Breast epithelium (tissue), 4 donors: ENCODE data around the gene CTNNA2. TPM values are rescaled to one million over a fixed set of nuclear protein-coding genes. Genes with fewer than 3 reads are reported as not detected.

Experiments used
- DNase-seq, 2 donors: peaks; one replicate each; pipeline ENCODE4 v3.0.0-alpha.2; 2019; ENCODE audit warnings: low spot score in 2 of 2
- H3K27ac ChIP-seq, 2 donors: fragments of 200-600 bp; sonication (generic) in 1 of 2; one replicate each; pipeline ENCODE4 v1.5.1; 2016 to 2019; ENCODE audit warnings: mild to moderate bottlenecking in 1 of 2
- H3K27me3 ChIP-seq, 2 donors: fragments of 200-600 bp; sonication (generic) in 1 of 2; one replicate each; pipeline versions ENCODE4 v1.5.1 to v1.6.0; 2017 to 2019; ENCODE audit warnings: control low read depth in 1 of 2, mild to moderate bottlenecking in 1 of 2
- H3K36me3 ChIP-seq: fragments of 200-600 bp; one replicate; pipeline ENCODE4 v1.5.1; 2019
- H3K4me1 ChIP-seq, 2 donors: fragments of 200-600 bp; sonication (generic); one replicate each; pipeline ENCODE4 v1.5.1; 2016 to 2019; ENCODE audit warnings: control low read depth in 1 of 2
- H3K4me3 ChIP-seq, 3 donors: fragments of 200-600 bp; sonication (generic); 1 replicate in 2 of 3; 2 replicates in 1 of 3; pipeline ENCODE4 v1.5.1; 2016 to 2019; ENCODE audit warnings: mild to moderate bottlenecking in 3 of 3, moderate library complexity in 2 of 3
- H3K9me3 ChIP-seq, 2 donors: fragments of 200-600 bp; sonication (generic) in 1 of 2; one replicate each; pipeline ENCODE4 v1.5.1; 2016 to 2019; ENCODE audit warnings: control low read depth in 1 of 2
- POLR2A ChIP-seq: fragments of 450-650 bp; IDR thresholded peaks from one replicate; pipeline ENCODE4 v1.6.1; 2016; ENCODE audit warnings: antibody characterized with exemption, mild to moderate bottlenecking, moderate library complexity
- POLR2AphosphoS5 ChIP-seq, 3 donors: sonication (generic); formaldehyde crosslinking; IDR thresholded peaks; one replicate each; pipeline ENCODE4 v1.6.1; 2017; ENCODE audit warnings: antibody characterized with exemption in 3 of 3
- intact Hi-C: fragments of 100-400 bp; cut with DNase I; formaldehyde crosslinking; loops from one replicate; pipeline ENCODE4 v1.15.1; 2023; ENCODE audit warnings: low total_unique reads
- total RNA-seq, 3 donors: library from RNA; depleted of rRNA; stranded (reverse); fragments of >200 nt; gene quantifications; one replicate each; pipeline ENCODE4 v1.1.0, GENCODE V29; 2016
- TF ChIP-seq, protein P1 (sequence below), 3 donors: fragments of 450-650 bp; IDR thresholded peaks; one replicate each; pipeline ENCODE4 v1.5.1; 2016 to 2017; ENCODE audit warnings: antibody characterized with exemption in 3 of 3, mild to moderate bottlenecking in 3 of 3, moderate library complexity in 3 of 3

CTNNA2 gene
- total RNA-seq, 3 donors from 2014 or later = 0.16 TPM; not detected in 2

DNA sequence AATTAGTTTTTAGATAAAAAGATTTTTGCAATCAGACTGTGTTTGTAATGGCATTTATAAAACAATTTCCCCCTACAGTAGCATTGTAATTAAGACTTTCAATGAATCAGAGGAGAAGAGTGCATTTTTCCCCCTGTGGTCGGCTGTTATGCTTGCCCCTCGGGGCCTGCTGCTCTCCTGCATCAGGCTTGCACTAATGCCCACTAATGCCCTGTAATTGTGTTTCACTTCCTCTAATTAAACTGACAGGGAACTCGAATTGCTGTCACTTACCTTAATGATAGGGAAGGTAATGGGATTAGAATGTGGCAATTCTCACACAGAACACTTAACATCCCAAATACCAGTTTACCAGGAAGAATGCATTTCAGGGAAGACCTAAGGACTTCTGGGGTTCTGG lies 852.9 kb downstream of the CTNNA2 start:
- no peak overlapping the region for H3K4me3 ChIP-seq
- no peak overlapping the region for H3K27ac ChIP-seq
- H3K36me3 ChIP-seq = no peaks in the 10 kb centered on the region
- TF ChIP-seq, protein P1, sequence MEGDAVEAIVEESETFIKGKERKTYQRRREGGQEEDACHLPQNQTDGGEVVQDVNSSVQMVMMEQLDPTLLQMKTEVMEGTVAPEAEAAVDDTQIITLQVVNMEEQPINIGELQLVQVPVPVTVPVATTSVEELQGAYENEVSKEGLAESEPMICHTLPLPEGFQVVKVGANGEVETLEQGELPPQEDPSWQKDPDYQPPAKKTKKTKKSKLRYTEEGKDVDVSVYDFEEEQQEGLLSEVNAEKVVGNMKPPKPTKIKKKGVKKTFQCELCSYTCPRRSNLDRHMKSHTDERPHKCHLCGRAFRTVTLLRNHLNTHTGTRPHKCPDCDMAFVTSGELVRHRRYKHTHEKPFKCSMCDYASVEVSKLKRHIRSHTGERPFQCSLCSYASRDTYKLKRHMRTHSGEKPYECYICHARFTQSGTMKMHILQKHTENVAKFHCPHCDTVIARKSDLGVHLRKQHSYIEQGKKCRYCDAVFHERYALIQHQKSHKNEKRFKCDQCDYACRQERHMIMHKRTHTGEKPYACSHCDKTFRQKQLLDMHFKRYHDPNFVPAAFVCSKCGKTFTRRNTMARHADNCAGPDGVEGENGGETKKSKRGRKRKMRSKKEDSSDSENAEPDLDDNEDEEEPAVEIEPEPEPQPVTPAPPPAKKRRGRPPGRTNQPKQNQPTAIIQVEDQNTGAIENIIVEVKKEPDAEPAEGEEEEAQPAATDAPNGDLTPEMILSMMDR (IDR thresholded peaks at IDR 0.05) = no peak
- TF ChIP-seq POLR2AphosphoS5 (IDR thresholded peaks at IDR 0.05) = no peak
- TF ChIP-seq POLR2A = no peak
- H3K27me3 ChIP-seq = no peaks in the 10 kb centered on the region
- H3K4me1 ChIP-seq = no peaks in the 10 kb centered on the region
- no peaks in the 10 kb centered on the region for H3K9me3 ChIP-seq
- no peak for DNase-seq
- intact Hi-C loops = no loop called here

DNA sequence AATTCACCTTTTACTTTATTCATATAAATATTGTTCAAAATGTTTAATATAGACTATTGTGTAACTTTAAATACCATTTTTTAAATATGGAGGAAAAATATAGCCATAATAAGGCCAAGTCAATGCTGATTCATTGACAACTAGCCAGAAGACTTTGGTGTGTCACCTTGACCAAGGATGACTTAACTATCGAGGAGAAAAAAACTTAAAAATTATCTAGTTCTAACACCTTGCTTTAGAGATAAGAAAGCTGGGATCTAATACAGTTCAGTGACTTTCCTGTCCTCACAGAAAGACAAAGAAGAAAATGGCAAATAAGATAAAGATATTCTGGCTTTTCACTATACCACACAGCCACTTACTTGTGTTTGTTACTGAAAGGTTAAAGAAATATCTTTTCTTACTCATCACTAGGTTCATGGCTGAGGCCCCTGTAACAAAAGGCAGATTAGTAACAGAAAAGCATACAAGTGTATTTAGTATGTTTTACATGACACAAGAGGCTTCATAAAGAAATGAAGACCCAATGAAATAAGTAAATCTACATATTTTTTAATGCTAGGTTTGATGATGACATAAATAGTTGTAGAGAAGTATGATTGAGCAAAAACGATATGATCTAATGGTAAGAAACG lies 857.6 kb downstream of the CTNNA2 start:
- DNase-seq = no peak
- Histone ChIP-seq H3K36me3 (no peaks in the 10 kb centered on the region), H3K9me3 (no peaks in the 10 kb centered on the region), H3K4me3 (no peak overlapping the region), H3K4me1 (no peaks in the 10 kb centered on the region), H3K27ac (no peak overlapping the region), H3K27me3 (no peaks in the 10 kb centered on the region)
- no peak for TF ChIP-seq POLR2A
- no peak for TF ChIP-seq POLR2AphosphoS5 (IDR thresholded peaks at IDR 0.05)
- TF ChIP-seq, protein P1 (IDR thresholded peaks at IDR 0.05) = no peak
- intact Hi-C loops = no loop called here

DNA sequence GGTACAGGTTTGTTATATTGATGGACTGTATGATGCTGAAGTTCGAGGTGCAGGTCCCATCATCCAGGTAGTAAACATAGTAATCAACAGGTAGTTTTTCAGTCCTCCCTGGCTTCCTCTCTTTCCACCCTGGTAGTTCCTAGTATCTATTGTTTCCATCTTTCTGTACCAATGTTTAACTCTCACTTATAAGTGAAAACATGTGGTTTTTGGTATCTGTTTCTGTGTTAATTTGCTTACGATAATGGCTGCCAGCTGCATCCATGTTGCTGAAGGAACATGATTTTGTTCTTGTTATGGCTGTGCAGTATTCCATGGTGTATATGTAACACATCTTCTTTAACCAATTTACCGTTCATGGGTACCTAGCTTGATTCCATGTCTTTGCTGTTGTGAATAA lies 861.3 kb downstream of the CTNNA2 start:
- intact Hi-C loops = no loop called here
- Histone ChIP-seq H3K27me3 (no peaks in the 10 kb centered on the region), H3K4me3 (no peak overlapping the region), H3K9me3 (no peaks in the 10 kb centered on the region), H3K4me1 (no peaks in the 10 kb centered on the region), H3K36me3 (no peaks in the 10 kb centered on the region), H3K27ac (no peak overlapping the region)
- TF ChIP-seq POLR2A (no peak), POLR2AphosphoS5 (IDR thresholded peaks at IDR 0.05) (no peak)
- TF ChIP-seq, protein P1 (IDR thresholded peaks at IDR 0.05) = no peak
- DNase-seq = no peak

DNA sequence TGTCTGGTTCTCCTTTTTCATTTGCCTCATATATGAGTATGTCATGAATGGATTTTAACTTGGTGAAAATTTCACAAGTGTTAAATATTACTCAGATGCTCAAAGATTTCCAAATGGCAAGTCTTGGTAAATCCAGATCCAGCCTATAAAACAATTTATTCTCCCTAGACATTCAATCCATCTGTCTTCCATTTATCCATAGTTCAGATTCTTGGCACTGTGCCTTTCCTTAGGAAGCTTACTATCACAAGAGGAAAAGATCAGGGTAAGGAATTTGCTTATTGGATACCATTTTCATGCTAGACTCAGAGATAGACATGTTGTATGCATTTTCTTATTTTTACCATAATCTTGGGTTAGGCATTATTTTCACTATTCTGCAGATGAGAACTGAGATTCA lies 864.2 kb downstream of the CTNNA2 start:
- no peaks in the 10 kb centered on the region for H3K27me3 ChIP-seq
- TF ChIP-seq POLR2AphosphoS5 (IDR thresholded peaks at IDR 0.05) = no peak
- TF ChIP-seq, protein P1 (IDR thresholded peaks at IDR 0.05) = no peak
- no peak for TF ChIP-seq POLR2A
- H3K27ac ChIP-seq = no peak overlapping the region
- no peaks in the 10 kb centered on the region for H3K4me1 ChIP-seq
- no peaks in the 10 kb centered on the region for H3K9me3 ChIP-seq
- DNase-seq = no peak
- intact Hi-C loops = no loop called here
- no peaks in the 10 kb centered on the region for H3K36me3 ChIP-seq
- no peak overlapping the region for H3K4me3 ChIP-seq

DNA sequence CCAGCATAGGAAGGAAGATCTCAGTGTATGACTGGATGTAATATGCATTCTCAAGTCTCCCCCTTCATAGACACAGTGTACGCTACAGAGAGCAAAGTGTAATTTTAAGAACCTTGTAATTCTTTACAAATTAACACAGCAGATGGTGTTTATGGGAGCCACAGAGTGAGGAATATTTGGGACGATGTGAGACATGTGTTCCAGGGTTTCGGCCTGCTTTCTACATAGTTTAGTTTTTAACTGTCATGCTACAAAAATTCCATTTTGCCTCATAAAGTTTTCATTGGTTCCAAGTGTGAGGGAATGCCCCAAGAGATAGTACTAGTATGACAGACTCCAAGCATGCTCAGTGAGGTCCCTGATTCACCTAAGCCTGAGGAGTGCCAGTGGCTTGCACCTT lies 867.9 kb downstream of the CTNNA2 start:
- Histone ChIP-seq H3K27ac (no peak overlapping the region), H3K27me3 (no peaks in the 10 kb centered on the region), H3K4me1 (no peaks in the 10 kb centered on the region), H3K4me3 (no peak overlapping the region), H3K9me3 (no peaks in the 10 kb centered on the region), H3K36me3 (no peaks in the 10 kb centered on the region)
- no peak for DNase-seq
- no peak for TF ChIP-seq POLR2A
- TF ChIP-seq, protein P1 (IDR thresholded peaks at IDR 0.05) = no peak
- no peak for TF ChIP-seq POLR2AphosphoS5 (IDR thresholded peaks at IDR 0.05)
- intact Hi-C loops = no loop called here
